ENCODE measurements around the gene AGBL4.

AGBL4 gene

GRCh38 chr1:48931506-48932192 lies 1092.1 kb downstream of the AGBL4 start:
- DNase-seq (ENCODE audit: extremely low read depth, low read depth) = no peak
- H3K4me3 ChIP-seq (replicated peaks; ENCODE audit: low read depth, low read length) = no peak overlapping the region
- TF ChIP-seq CTCF (IDR thresholded peaks at IDR 0.05; ENCODE audit: low read depth, low read length, missing control alignments) = no peak

GRCh38 chr1:48930011-48930410 lies 1093.7 kb downstream of the AGBL4 start:
- no peak for DNase-seq (ENCODE audit: extremely low read depth, low read depth)
- TF ChIP-seq CTCF (IDR thresholded peaks at IDR 0.05; ENCODE audit: low read depth, low read length, missing control alignments) = no peak
- H3K4me3 ChIP-seq (replicated peaks; ENCODE audit: low read depth, low read length) = no peak overlapping the region

GRCh38 chr1:48924099-48924498 lies 1099.7 kb downstream of the AGBL4 start:
- no peak for TF ChIP-seq CTCF (IDR thresholded peaks at IDR 0.05; ENCODE audit: low read depth, low read length, missing control alignments)
- DNase-seq (ENCODE audit: extremely low read depth, low read depth) = no peak

GRCh38 chr1:48923116-48923515 lies 1100.6 kb downstream of the AGBL4 start:
- no peak for DNase-seq (ENCODE audit: extremely low read depth, low read depth)
- no peak for TF ChIP-seq CTCF (IDR thresholded peaks at IDR 0.05; ENCODE audit: low read depth, low read length, missing control alignments)

More at GRCh38 chr1:48924099-48924498, 1099.7 kb downstream of the AGBL4 start:
- no peak overlapping the region for H3K4me3 ChIP-seq (replicated peaks; ENCODE audit: low read depth, low read length)

GRCh38 chr1:48920851-48921250 lies 1102.9 kb downstream of the AGBL4 start:
- H3K4me3 ChIP-seq (replicated peaks; ENCODE audit: low read depth, low read length) = no peak overlapping the region
- TF ChIP-seq CTCF (IDR thresholded peaks at IDR 0.05; ENCODE audit: low read depth, low read length, missing control alignments) = no peak
- DNase-seq (ENCODE audit: extremely low read depth, low read depth) = no peak

More at GRCh38 chr1:48923116-48923515, 1100.6 kb downstream of the AGBL4 start:
- H3K4me3 ChIP-seq (replicated peaks; ENCODE audit: low read depth, low read length) = no peak overlapping the region

GRCh38 chr1:48917901-48918603 lies 1105.7 kb downstream of the AGBL4 start:
- TF ChIP-seq CTCF (IDR thresholded peaks at IDR 0.05; ENCODE audit: low read depth, low read length, missing control alignments) = no peak
- DNase-seq (ENCODE audit: extremely low read depth, low read depth) = no peak
- H3K4me3 ChIP-seq (replicated peaks; ENCODE audit: low read depth, low read length) = no peak overlapping the region
